IMR-90 (cell line): Measurements from ENCODE around the gene RIMBP2. TPM values are rescaled to one million over a fixed set of nuclear protein-coding genes. Genes with fewer than 3 reads are reported as not detected.

Experiments
- ATAC-seq: fragments of 200-7000 bp; cut with Tn5 transposase; 2 replicates; pipeline ENCODE4 v1.9.1; 2020; ENCODE audit warnings: low read depth, mild to moderate bottlenecking, moderate library complexity
- BruUV-seq: library from RNA; stranded (reverse); fragments of 400-500 nt; replicated peaks from 2 replicates; lab custom pipeline; 2021; lab: Mats Ljungman, UMichigan
- CTCF ChIA-PET: fragments of 300-600 bp; formaldehyde crosslinking; extraction: SDS; loops from one replicate; lab custom pipeline; 2021; ENCODE audit warnings: antibody characterized with exemption; lab: Yijun Ruan, JAX
- POLR2A ChIA-PET: fragments of 300-600 bp; sonication (Branson Sonifier 250); formaldehyde crosslinking; loops from one replicate; lab custom pipeline; 2022; ENCODE audit warnings: antibody characterized with exemption; ENCODE audit not compliant: unreplicated experiment; lab: Charles Lee
- DNase-seq: peaks from one replicate; pipeline ENCODE4 v3.0.0; 2013
- H2AFZ ChIP-seq: replicated peaks from 2 replicates; pipeline ENCODE3; 2013; ENCODE audit warnings: low read length, mild to moderate bottlenecking; ENCODE audit not compliant: poor library complexity
- H2AK5ac ChIP-seq: 2 replicates; pipeline ENCODE4 v1.6.1; 2013; ENCODE audit warnings: low read depth, low read length, inconsistent platforms
- H2AK9ac ChIP-seq: replicated peaks from 2 replicates; pipeline ENCODE3; 2013; ENCODE audit warnings: mild to moderate bottlenecking, low read depth, low read length, moderate library complexity; ENCODE audit not compliant: poor library complexity
- H2BK120ac ChIP-seq: 2 replicates; pipeline ENCODE4 v1.6.1; 2013; ENCODE audit warnings: low read depth, low read length, inconsistent platforms
- H2BK15ac ChIP-seq: 3 replicates; pipeline ENCODE4 v1.6.1; 2013; ENCODE audit warnings: low read depth, low read length, inconsistent platforms
- H2BK20ac ChIP-seq: 2 replicates; pipeline ENCODE4 v1.6.1; 2013; ENCODE audit warnings: low read depth, mild to moderate bottlenecking, inconsistent platforms, low read length, moderate library complexity
- H2BK5ac ChIP-seq: 2 replicates; pipeline ENCODE4 v1.6.1; 2013; ENCODE audit warnings: mild to moderate bottlenecking, low read depth, low read length, inconsistent platforms; ENCODE audit not compliant: poor library complexity, severe bottlenecking
- H3K14ac ChIP-seq: replicated peaks from 2 replicates; pipeline ENCODE4 v1.6.1; 2013; ENCODE audit warnings: low read depth, low read length, inconsistent platforms
- H3K18ac ChIP-seq: 2 replicates; pipeline ENCODE4 v1.6.1; 2013; ENCODE audit warnings: low read depth, low read length, control low read depth
- H3K23ac ChIP-seq: 2 replicates; pipeline ENCODE4 v1.6.1; 2013; ENCODE audit warnings: low read depth, low read length, inconsistent platforms
- H3K27ac ChIP-seq: 2 replicates; pipeline ENCODE4 v1.5.1; 2013; ENCODE audit warnings: mild to moderate bottlenecking, control low read depth, low read length; ENCODE audit not compliant: insufficient read depth
- H3K27me3 ChIP-seq: 2 replicates; pipeline ENCODE4 v1.6.1; 2013; ENCODE audit warnings: low read length; ENCODE audit not compliant: control insufficient read depth, insufficient read depth
- H3K36me3 ChIP-seq: 2 replicates; pipeline ENCODE4 v1.6.1; 2013; ENCODE audit warnings: low read length, mixed read lengths; ENCODE audit not compliant: control insufficient read depth, insufficient read depth
- H3K4ac ChIP-seq: 2 replicates; pipeline ENCODE4 v1.6.1; 2013; ENCODE audit warnings: low read depth, low read length, inconsistent platforms
- H3K4me1 ChIP-seq: 2 replicates; pipeline ENCODE4 v1.6.1; 2013; ENCODE audit warnings: low read length, mixed read lengths; ENCODE audit not compliant: control insufficient read depth, insufficient read depth
- H3K4me2 ChIP-seq: 2 replicates; pipeline ENCODE4 v1.6.1; 2013; ENCODE audit warnings: low read depth, mild to moderate bottlenecking, control low read depth, low read length, moderate library complexity
- H3K4me3 ChIP-seq: 2 replicates; pipeline ENCODE4 v1.5.1; 2013; ENCODE audit warnings: low read depth, mild to moderate bottlenecking, control low read depth, low read length, moderate library complexity; ENCODE audit not compliant: insufficient read depth
- H3K56ac ChIP-seq: 2 replicates; pipeline ENCODE4 v1.6.1; 2013; ENCODE audit warnings: low read length, inconsistent platforms; ENCODE audit not compliant: insufficient read depth; ENCODE audit errors: extremely low read depth
- H3K79me1 ChIP-seq, 2 experiments: 2 replicates each; pipeline ENCODE4 v1.6.1; 2013; ENCODE audit warnings: low read length in 2 of 2, inconsistent platforms in 1 of 2, low read depth in 1 of 2
- H3K9ac ChIP-seq: 2 replicates; pipeline ENCODE4 v1.6.1; 2013; ENCODE audit warnings: low read depth, low read length, control low read depth
- H3K9me1 ChIP-seq: 2 replicates; pipeline ENCODE4 v1.6.1; 2013; ENCODE audit warnings: low read length, inconsistent platforms; ENCODE audit not compliant: insufficient read depth
- H3K9me3 ChIP-seq: 2 replicates; pipeline ENCODE4 v1.6.1; 2013; ENCODE audit warnings: low read length; ENCODE audit not compliant: control insufficient read depth, insufficient read depth
- H4K20me1 ChIP-seq: 2 replicates; pipeline ENCODE4 v1.6.1; 2013; ENCODE audit warnings: low read length, inconsistent platforms; ENCODE audit not compliant: insufficient read depth
- H4K5ac ChIP-seq: 2 replicates; pipeline ENCODE4 v1.6.1; 2013; ENCODE audit warnings: mild to moderate bottlenecking, low read depth, low read length, control low read depth
- H4K8ac ChIP-seq, 2 experiments: 2 replicates each; pipeline ENCODE4 v1.6.1; 2013; ENCODE audit warnings: low read depth in 2 of 2, low read length in 2 of 2, control low read depth in 1 of 2, inconsistent platforms in 1 of 2
- H4K91ac ChIP-seq: 2 replicates; pipeline ENCODE4 v1.6.1; 2013; ENCODE audit warnings: low read depth, low read length, inconsistent platforms; ENCODE audit not compliant: insufficient read depth
- BHLHE40 ChIP-seq: fragments of 150-350 bp; IDR thresholded peaks from 2 replicates; pipeline ENCODE4 v1.6.1; 2016; ENCODE audit warnings: mild to moderate bottlenecking, low read depth, low read length
- MAFK ChIP-seq: IDR thresholded peaks from 2 replicates; pipeline ENCODE4 v1.6.1; 2012; ENCODE audit warnings: low read depth, low read length, improper control_type of control experiment
- RFX5 ChIP-seq: IDR thresholded peaks from 2 replicates; pipeline ENCODE4 v1.8.0; 2012; ENCODE audit warnings: low read depth, mild to moderate bottlenecking, low read length, moderate library complexity
- SMC3 ChIP-seq: fragments of 150-350 bp; IDR thresholded peaks from 2 replicates; pipeline ENCODE4 v1.6.1; 2016; ENCODE audit warnings: low read depth, mild to moderate bottlenecking, antibody characterized with exemption, low read length, moderate library complexity
- USF2 ChIP-seq: fragments of 150-350 bp; IDR thresholded peaks from 2 replicates; pipeline ENCODE4 v1.6.1; 2017; ENCODE audit warnings: mild to moderate bottlenecking, antibody characterized with exemption, low read length, low read depth
- WGBS, 2 experiments: methylation state at CpG; one replicate each; pipeline versions ENCODE4 v1.1.5 to v1.1.7; 2013; ENCODE audit warnings: missing lambda C conversion rate in 2 of 2; ENCODE audit not compliant: insufficient read length in 1 of 2; ENCODE audit errors: extremely low coverage in 2 of 2; 5-methylcytosine and 5-hydroxymethylcytosine counted together
- dilution Hi-C: fragments of 300-500 bp; cut with HindIII; formaldehyde crosslinking; loops from one replicate; pipeline ENCODE4 v1.14.3; 2018; ENCODE audit warnings: low sequenced_read_pairs; ENCODE audit not compliant: unreplicated experiment
- in situ Hi-C: fragments of 300-500 bp; cut with MboI; formaldehyde crosslinking; loops from 3 replicates; pipeline ENCODE4 v1.14.3; 2019; ENCODE audit warnings: low sequenced_read_pairs, inconsistent platforms, mixed read lengths
- intact Hi-C: fragments of 100-400 bp; cut with micrococcal nuclease; formaldehyde crosslinking; loops from 2 replicates; pipeline ENCODE4 v1.10.0; 2022
- polyA plus RNA-seq, 3 experiments: library from polyadenylated mRNA; depleted of rRNA; stranded (reverse); fragments of >200 nt; gene quantifications; 2 replicates each; pipeline ENCODE4 v1.2.3, GENCODE V29; 2012; ENCODE audit warnings: low replicate concordance in 1 of 3
- total RNA-seq: library from RNA; depleted of rRNA; stranded (reverse); fragments of >200 nt; gene quantifications from 2 replicates; pipeline ENCODE4 v1.2.3, GENCODE V29; 2012

Gene RIMBP2
- total and polyA plus RNA-seq, 2 of the 4 experiments (the other 2 are of a cell fraction) = not detected

- Histone ChIP-seq H3K9me1 (no peaks in the 10 kb centered on the region), H3K27ac (no peak overlapping the region), H3K23ac (no peak overlapping the region), H2AFZ (no peak overlapping the region), H3K36me3 (no peaks in the 10 kb centered on the region), H2AK5ac (no peak overlapping the region), H3K18ac (no peak overlapping the region), H3K4me3 (no peak overlapping the region), H4K20me1 (no peaks in the 10 kb centered on the region), H3K9me3 (peaks cover 60% of the 10 kb centered on the region), H2BK5ac (no peak overlapping the region), H3K4ac (no peak overlapping the region), H2BK120ac (no peak overlapping the region), H4K8ac (no peak overlapping the region), H3K9ac (no peak overlapping the region), H2AK9ac (no peak overlapping the region), H3K56ac (no peak overlapping the region), H3K14ac (no peak overlapping the region), H4K5ac (no peak overlapping the region), H3K4me2 (no peak overlapping the region), H3K4me1 (no peaks in the 10 kb centered on the region), H3K79me1 (no peaks in the 10 kb centered on the region), H3K27me3 (no peaks in the 10 kb centered on the region), H2BK20ac (no peak overlapping the region), H2BK15ac (no peak overlapping the region), H4K91ac (no peak overlapping the region)
- in situ Hi-C loops (no loop called here), intact Hi-C loops (no loop called here), dilution Hi-C loops (no loop called here)
- WGBS, 2 experiments = no CpG with 5 or more reads among the region's 10 CpGs
- ChIA-PET CTCF (no interaction called here), POLR2A (no interaction called here)
- no peak for ATAC-seq
- no peak for TF ChIP-seq BHLHE40
- TF ChIP-seq USF2 = no peak
- TF ChIP-seq RFX5 = no peak
- TF ChIP-seq SMC3 = no peak
- no peak for TF ChIP-seq MAFK
- BruUV-seq = no TSS peak
- no peak for DNase-seq
Observed at GRCh38 chr12:130452546-130452945, 263.6 kb downstream of the RIMBP2 start.
